Measurements from ENCODE around the gene OR10K2.

OR10K2 gene

GRCh38 chr1:158371188-158371953 is 54.7 kb downstream of the OR10K2 start:
- in situ Hi-C loops (cut with MboI; ENCODE audit: low sequenced_read_pairs): no loop called here

All from HL-60/S4 treated with phorbol 12-myristate 13-acetate at 8.2 ng/mL for 4 days and 3 days (cell line).